NCI-H187 treated with DMSO at 0.1 percent for 48 hours (cell line): Measurements from ENCODE around the gene STUM.

ENCODE experiments used
- DNase-seq: peaks from one replicate; lab custom pipeline; 2025; lab: John Stamatoyannopoulos, UW

The STUM gene

DNA sequence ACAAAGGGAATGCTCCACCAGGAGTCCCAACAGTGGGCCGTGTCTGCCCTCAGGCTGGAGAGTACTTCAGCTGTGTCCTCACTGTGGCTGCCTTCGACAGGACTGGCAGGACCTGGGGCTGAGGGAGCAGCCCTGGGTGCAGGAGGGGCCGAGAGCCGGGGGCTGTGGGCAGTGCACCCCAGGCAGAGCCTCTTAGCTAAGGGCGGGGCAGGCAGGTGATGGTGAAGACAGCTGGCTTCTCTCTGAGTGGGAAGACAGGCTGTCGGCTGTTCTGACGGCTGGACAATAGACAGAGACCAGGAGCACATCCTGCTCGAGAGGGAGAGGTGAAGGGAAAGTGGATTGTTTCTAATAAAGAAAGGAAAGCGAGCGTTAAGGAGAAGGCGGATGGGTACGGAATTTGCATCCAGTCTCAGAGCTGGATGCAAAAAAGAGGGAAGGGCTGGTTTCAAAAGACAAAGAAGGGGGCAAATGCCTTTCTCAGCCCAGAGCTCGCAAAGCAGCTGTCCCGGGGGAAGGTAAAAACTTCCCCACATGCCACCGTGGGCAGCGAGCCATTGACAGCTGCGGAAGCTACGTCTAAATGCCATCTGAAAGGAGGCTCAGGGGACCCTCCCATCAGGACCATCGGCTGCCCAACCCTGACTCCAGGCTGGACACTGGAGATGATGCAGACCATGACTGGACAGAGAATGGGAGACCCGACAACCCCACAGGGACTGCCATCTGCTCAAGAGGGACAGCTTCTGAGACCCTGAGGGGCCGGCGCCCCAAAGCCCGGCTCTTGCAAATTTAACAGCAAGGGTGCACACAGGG is 92.0 kb downstream of the STUM start:
- DNase-seq = no peak

DNA sequence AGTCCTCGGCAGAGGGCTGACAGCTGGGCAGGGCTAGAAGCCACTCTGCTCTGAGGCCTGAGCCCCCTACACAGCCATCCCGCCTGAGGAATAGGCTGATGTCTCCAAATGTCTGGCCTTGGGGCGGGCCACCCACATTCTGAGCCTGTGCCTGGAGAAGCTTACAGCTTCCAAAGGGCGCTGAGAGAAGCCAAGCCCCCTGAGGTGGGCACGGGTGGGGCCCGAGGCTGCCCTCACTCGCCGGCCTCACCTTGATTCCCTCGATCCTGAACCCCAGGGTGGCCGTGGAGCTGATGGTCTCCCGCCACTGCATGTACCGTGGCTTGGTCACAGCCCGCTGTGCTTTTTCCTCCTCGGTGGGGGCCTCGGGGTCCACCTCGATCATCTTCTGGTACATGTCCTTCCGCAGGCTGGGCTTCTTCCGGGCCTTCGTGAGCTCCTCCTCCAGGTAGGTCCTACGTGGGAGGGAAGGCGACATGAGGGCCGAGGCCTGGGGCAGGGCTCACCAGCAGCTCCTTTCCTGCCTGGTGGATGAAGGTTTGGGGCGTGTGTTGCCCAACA is 93.2 kb downstream of the STUM start:
- no peak for DNase-seq

DNA sequence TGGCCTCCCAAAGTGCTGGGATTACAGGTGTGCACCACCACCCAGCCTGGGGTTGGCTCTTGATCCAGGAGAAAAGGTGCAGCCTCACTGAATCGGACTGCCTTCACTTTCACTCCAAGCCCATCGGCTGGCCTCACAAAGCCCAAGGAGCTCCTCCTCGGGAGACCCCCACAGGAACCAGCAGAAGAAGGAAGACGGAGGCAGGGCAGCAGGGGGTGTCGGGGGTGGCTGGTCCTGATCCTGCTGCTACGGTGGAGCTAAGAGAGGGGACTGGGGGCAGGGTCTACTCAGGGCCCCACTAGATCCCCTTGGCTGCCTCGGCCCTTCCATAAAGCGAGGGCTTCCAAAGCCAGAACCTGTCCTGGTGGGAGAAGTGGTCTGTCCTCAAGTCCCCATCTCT is 93.9 kb downstream of the STUM start:
- DNase-seq = no peak

DNA sequence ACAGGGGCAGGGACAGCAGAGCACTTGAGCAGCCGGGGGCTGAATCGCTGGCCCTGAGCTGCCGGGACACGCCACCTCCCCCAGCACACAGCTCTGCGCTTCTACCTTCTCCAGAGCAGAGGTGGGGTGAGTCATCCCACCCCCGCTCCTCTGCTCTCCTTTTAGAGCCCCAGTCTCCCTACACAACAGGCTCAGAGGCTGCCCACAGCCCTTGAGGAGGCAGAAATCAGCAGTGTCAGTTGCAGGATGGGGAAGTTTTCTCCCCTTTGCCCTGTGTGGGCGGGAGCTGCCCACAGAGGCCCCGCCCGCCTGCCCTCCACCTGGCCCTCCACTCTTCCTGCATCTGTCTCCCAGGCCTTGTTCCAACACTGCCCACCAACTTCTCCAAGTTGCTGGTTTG is 94.6 kb downstream of the STUM start:
- DNase-seq = no peak

DNA sequence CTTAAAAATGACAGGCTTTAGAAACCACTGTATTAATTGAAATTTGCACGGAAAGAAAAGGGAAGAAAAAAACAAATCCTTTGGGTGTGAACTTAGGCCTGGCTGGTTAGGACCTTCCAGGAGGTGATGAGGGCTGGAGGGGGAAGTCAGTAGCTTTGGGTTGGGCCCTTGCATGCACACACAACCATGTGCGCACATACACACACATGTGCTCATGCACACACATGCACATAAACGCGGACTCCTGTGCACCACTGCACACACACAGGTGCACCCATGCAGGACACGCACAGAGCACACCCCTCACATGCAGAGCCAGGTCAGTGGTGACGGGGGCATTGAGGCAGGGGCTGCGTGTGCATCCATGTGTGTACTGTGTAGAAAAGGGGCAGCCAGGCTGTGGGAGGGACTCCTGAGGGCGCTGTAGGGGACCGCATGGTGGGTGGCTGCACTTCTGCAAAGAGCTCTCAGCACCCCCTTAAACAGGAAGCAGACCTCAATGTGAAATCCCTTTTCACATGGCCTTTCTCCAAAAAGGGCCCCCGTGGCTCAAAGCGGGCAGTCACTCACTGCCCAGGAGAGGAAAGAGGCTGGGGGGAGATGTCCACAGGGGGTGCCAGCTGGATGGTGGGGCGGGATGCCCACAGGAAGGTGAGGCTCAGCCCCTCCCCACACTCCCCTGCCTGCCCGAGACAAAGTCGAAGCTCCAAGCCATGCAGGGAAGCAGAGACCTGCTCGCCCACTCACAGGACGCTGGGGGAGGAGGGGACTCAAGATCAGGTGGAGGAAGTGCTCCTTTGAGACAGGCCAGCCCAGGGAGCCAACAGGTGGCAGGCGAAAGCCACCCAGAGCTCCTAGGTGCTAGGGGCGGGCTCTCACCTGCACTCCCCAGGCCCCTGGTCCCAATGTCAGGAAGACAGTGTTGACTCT is 95.3 kb downstream of the STUM start:
- no peak for DNase-seq

DNA sequence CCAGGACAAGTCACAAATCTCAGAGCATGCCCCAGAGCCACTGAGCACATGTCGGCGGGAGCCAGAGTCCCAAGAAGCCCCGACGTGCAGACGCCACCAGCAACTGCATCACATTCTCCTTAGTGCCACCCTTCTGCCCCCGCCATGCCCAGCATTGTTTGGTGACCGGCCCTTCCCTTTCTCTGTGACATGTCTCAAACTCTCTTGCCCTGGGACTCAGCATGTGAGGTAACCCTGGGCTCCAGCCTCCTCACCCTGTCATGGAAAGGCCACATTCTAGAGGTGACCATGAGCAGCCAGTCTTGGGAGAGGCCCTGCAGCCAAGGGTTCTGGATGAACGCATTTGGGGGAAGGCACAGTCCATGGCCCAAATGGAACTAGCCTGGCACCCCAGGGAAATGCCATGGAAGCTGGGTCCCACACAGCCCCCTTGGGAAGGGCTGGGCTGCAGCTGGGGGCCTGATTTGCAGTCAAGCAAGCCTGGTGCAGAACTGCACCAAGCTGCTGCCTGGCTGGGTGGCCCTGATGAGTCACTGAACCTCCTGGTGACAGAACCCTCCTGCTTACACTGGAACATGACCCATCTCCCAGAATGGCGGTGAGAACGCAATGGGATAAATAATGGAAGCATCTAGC is 96.1 kb downstream of the STUM start:
- DNase-seq = no peak

DNA sequence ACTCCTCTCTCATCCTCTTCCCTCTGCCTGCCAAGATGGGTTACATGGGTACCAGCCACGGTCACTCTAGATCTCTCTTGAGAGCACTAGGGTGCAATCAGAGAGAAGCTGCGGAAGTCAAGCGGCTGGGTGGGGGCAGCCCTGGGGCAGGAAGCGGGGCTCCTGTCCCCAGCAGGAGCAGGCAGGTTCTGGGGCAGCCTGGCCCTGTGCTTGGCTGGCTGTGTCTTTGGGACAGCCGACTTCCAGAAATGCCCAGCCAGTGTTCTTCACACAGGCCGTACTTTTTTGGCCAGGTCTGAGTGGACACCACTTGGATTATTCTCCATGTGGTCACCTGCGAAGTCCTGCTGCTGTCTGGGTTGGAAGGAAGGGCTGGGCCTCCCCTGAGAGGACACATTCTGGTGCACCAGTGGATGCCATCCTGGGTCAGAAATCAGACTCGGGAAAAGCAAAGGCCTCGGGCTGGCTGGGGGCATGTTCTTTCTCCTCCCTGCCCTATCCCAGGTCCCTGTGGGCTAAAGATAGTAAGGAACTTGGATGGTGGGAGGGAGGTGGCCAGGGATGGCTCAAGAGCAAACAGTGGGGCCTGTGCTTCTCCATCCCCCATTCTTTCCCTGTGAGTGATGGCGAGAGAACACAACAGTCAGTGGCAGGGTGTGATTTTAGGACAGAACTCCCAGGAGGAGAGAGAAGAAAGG is 96.9 kb downstream of the STUM start:
- no peak for DNase-seq

DNA sequence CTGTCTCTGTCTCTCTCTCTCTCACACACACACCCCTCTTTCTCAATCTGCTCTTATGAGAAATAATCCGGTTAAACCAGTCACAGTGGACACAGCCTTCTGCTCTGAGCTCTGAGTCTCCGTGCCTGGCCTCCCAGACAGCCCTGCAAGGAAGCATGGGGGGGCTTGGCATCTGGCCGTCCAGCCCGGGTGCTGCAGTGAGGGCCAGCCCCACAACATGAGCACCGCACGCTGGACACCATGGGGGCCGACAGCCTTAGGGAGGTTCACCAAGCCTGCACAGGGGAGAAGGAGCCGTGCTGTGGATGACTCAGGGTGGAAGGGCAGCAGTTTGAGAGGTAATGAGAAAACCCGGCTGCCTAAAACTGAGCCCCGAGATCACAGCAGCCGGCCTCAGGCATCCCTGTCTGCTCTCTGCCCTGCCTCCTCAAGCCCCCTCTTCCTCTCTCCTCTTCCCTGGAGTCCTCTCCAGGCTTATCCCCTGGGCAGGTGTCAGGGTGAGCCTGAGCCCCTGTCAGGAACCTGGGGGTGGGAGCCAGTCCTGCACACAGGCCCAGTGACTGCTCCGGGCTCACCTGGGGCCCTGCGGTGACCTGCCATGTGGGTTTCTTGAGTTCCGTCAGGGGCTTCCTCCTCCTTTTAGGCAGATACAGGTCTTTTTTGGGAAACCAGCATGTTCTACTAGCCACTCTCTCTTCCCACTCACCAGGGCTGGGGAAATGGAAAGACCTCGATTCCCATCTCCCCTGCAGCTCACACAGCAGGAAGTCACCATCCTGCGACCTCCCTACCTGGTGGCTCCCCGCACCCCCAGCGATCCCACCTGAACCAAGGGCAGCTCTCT is 97.7 kb downstream of the STUM start:
- no peak for DNase-seq

DNA sequence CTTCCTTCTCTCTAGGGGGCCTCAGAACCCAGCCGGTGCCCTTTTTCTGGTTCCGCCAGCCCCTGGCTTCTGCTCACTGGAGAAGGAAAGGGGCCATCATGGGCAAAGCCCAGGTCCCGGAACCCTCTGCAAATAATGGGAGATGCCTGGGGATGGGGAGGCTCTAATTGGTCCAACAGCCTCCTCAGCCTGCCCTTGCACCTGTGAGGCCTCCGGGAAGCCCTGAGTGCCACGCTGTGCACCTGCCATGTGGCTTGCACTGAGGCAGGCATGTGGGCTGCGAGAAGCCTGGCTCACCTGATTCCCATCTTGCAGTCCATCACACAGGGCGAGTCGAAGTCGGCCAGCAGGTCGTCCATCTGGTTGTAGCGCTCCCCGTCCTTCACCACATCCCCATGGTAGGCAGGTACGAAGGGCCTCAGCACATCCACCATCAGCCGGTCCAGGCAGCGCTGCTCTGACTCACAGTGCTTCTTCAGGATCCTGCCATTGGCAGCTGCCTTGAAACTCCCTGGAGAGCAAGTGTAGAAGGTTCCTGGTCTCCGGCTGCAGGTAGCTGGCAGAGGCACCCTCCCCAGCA is 98.4 kb downstream of the STUM start:
- DNase-seq = no peak

DNA sequence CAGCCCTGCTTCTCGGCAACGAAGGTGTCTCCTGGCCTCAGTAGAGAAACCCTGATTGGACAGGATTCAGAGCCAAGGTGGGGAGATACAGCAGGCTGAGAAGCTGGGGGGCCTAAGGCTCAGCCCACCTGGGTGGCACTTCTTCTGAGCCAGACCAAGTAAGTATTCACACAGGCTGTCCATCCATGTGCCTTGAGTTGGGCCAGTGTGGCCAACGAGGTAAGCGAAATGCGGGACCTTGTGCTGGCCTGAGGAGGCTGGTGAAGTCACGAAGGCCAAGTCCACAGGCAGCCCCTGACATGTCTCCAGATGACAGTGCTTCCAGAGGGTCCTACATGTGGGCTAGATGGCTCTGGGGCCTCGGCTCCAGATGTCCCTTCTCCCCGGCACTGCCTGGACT is 99.2 kb downstream of the STUM start:
- DNase-seq = no peak

DNA sequence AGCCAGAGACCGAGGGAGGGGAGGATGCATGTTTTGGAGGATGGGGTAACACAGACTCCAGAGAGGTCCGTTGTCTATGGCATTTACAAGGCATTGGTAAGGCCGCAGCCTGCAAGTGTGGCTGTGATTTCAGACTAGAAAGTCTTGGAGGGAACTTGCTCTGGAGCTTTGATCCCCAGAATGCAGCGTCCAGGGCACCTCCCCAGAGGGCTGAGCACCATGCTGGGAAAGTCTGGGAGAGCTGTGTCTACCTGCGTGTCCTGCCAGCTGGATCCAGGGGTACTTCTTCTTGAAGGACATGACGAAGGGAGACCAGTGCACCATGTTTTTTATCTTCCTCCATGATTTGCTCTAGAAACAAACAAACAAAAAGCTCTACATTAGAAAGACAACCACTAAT is 99.9 kb downstream of the STUM start:
- no peak for DNase-seq

DNA sequence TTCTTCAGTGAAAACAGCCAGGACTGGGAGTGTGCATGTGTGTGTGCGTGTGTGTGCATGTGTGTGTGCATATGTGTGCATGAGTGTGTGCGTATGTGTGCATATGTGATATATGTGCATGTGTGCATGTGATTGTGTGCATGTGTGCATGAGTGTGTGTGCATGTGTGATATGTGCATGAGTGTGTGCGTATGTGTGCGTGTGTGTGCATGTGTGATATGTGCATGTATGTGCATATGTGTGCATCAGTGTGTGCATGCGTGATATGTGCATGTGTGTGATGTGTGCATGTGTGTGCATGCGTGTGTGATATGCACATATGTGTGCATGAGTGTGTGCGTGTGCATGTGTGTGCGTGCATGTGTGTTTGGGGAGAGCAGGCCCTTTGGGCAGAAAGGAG is 100.7 kb downstream of the STUM start:
- no peak for DNase-seq

DNA sequence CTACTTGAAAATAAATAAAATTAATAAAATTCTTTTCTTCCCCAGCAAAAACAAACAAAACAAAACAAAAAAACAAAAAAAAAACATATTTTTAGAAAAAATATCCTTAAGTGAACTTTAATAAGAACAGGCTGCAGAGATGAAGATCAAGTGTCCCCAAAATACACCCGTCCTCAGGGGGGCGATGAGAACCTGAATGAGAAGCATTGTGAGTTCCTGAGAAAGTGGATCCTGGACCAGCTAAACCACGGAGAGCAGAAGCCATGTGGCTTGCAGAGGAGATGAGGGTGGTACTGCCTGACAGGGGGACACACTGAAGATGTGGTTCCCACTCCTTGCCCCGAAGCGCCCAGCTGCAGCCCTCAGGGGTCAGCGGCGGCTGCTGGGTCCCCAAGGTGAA is 101.2 kb downstream of the STUM start:
- no peak for DNase-seq

DNA sequence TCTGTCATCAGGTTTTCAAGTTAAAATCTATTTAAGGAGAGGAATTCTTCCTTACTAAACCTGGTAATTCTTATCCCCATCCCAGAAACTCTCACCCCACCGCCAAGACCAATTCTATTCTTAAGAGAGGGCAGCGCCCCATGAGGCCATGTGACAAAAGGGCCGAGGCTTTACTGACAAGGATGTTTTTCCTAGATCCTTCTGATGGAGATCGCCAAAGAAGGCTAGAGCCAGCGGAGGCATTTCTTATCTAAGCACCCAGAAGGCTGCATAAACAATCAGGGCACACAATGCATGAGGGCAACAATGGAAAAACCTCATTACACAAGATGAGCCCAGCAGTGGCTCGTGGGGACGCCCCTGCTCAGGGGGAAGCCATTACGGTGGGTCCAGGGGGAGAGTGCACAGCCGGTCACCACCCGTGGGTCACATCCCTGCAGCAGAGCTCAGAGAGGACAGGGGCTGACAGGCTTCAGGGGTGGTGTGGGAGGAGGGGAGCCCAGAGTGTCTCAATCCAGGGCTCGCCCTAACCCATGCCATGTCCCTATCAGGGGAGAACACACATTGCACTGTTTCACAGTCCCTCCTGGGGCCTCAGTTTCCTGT is 101.8 kb downstream of the STUM start:
- no peak for DNase-seq

DNA sequence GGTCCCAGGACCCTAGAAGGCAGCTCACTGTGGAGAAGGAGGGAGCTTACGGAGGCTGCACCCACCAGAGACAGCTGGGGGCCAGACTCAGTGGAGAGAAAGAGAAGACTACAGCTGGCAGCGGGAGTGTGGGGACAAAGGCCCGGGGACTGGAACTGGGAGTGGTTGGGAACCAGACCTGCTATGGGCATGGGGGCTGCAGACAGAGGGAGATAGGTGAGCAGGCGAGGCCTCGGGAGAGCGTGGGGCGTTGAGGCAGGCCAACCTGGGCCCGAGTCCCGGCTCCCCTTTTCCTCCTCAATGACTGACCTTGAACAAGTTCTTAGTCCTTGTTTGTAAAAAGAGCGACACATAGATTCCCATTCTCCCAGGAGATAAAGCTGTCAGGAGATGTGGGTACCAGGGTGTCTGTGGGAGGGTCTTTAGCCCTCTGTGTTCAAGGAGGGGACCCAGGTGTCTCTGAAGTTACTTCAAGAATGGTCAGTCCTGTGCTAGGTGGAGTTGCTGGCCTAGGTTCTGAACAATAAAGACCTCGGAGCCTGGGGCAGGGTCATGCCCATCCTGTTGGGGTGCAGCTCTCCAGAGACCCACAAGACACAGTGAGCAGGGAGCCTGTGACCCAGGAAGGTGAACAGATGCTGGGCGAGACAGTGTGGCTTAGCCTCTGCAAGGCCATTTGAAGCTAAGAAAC is 102.6 kb downstream of the STUM start:
- no peak for DNase-seq

DNA sequence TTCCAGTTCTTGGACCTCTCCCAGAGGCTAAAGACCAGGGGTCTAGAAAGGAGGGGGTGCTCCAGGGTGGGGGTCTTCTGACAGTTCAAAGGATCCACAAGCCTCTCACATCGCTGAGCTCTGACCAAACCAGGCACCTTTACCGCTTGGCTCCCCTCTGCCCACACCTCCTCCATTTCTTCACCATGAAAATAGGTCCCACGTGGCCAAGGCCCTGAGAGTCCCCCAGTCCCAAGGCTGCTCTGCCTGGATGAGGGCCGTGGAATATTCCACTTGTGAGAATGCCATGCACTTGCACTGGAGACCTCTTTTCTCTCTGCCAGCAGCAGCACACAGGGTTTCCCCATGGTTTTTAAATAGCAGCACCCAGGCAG is 103.2 kb downstream of the STUM start:
- DNase-seq = no peak

DNA sequence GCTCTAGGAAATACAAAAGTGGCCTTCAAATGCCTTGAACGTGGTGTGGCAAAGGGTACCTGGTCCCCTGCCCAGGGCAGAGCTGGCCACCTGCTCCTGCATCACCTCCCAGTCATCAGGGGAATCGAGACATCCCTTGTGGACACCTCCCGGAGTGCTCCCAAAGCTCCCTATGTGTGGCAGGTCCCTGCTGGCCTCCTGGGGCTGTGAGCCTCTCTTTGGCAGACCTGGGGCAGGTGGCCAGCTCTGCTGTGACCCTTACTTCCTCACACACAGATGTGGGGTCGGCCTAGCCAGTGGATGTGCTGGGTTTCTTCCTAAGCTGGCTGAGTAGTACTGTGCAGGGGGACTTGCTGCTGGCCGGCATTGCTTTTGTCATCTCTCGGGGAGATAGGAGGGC is 104.0 kb downstream of the STUM start:
- no peak for DNase-seq

DNA sequence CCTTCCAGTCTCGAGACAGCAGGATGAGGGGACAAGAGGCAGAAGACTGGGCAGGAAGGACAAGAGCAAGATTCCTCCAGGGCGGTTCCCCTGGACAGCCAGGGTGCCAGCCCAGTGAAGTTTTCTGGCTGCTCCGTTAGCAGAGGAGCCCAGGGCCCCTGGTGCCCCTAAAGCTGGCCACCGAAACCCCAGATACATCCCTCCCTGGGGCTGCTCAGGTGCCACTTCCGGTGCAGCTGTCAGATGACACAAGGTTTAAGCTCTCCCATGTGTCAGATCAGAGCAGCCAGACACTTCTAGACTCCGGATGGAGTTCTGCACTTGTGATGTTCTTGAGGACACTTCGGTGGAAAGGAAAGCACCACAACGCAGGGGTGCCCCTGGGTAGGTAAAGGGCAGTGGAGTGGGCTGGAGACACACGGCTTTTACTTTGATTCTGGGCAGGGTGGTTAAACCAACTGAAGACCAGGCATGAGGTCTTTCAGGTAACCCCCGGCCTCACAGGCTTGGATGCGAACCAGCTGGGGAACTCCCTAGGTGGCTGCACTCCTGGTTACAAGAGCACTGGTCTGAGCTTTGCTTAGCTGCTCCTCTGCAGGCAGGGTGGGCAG is 104.9 kb downstream of the STUM start:
- DNase-seq = no peak

DNA sequence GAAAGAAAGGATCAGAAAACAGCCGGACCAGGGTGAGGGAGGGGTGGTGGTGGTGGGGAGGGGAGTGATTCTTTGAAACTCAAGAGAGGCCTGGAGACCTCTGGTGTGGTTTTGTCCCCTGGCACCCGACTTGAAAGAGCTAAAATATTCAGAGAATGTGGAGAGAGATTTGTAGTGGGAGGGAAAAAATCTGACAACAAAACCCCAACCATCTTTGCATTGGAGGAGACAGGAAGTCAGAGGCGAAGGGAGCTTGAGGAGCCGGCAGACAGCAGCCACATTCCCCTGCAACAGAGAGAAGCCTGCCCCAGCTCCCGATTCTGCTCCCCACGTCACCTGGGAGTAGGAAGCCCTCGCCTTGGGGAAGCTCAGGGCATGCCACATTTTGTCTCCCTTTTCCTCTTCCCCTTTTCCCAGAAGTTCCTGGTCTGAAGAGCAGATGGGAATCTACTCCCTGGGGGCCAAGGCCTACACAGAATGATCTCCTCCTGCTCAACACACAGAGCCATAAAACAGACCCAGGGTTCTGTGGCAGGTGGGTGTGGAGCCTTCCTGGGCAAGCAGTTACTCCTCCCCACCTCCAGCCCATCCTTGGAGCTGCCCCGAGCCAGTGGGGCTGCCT is 105.6 kb downstream of the STUM start:
- DNase-seq = no peak
